HG02884 (cell line): ENCODE data around the gene GNA14.
"Not testable (repeated sequence)": the region's sequence is repeated elsewhere in the genome, so short reads cannot be mapped to it uniquely, and the experiment has no call there.

Experiments used
- ATAC-seq: cut with Tn5 transposase; IDR thresholded peaks from one replicate; pipeline ENCODE4 v1.9.1; 2021; ENCODE audit warnings: mild to moderate bottlenecking, moderate library complexity; ENCODE audit not compliant: unreplicated experiment

The GNA14 gene

DNA sequence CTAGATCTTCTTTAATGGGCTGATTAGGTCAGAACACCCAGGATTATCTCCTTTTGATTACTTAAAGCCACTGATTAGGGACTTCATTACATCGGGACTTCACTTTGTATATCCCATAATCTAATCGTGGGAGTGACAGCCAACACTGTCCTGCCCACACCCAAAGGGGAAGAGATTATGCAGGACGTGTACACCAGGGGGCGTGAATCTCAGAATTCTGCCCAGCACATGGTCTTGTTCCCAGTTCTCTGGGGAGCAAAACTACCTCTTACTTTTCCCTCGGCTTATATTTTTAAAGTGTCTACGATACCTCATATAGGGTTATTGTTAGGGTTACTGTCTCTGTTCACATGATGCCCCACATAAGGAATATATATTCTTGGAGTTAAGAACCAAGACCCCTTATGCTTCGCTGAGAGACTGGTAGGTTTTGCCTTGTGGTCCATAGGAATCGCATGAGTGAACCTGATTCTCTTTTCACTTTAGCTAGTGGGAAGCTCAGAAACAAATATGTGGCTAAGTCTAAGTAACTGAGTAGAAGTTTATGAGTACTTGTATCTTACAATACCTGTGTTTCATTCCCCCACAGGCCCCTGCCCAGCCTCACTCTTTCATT is 192.7 kb downstream of the GNA14 start:
- peak; percentile 55 for ATAC-seq

DNA sequence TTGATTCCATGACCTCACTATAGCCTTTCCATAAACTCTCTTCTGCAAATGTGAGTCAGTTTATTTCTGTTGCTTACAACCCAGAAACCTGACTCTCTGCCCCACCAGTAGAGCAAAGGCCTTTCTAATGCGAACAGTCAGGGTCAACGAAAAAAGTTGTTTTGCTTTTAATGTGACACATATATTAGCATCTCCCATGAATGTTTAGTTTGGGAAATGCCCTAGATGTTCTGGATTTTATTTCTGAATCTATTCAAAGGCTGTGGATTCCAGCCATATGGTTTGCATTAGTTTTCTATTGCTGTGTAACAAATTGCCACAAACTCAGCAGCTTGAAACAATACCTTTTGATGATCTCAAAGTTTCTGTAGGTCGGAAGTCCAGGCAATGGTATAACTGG is 193.5 kb downstream of the GNA14 start:
- ATAC-seq = no peak

DNA sequence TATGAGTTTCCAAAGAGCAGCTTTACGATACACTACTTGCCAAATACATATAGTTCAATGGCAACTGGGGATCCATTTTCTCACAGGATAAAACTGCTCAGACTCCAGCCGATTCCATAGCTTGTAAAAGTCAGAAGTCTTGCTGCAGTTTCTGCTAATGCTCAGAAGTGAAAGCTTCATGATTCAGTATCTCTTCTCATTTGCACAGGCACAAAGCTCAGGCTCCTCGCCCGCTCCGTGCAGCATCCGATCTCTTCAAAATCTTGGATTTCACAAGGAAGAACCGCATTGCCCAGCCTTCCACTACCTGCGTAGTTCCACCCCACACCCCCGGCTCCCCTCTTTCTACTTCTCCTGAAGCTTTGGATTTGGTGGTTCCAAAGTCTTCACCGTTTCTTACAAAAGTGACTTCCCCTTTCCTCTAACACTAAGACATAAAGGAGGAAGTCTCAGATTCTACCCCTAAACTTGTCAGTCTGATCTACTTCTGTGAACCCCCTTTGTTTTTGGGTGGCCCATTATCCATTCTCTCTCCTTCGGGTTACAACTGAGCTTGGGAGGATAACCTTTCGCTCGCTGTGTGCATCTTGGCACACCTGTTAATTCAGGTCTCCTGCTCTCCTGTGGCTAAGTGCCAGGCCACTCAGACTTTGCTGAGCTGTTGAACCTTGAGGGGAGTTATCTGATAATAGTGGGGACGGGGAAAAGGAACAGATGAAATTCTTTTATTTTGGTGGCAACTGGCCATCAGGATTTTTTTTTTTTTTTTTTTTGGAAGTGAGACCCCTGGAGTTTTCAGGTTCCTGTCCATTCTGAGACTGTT is 194.1 kb downstream of the GNA14 start:
- no peak for ATAC-seq

DNA sequence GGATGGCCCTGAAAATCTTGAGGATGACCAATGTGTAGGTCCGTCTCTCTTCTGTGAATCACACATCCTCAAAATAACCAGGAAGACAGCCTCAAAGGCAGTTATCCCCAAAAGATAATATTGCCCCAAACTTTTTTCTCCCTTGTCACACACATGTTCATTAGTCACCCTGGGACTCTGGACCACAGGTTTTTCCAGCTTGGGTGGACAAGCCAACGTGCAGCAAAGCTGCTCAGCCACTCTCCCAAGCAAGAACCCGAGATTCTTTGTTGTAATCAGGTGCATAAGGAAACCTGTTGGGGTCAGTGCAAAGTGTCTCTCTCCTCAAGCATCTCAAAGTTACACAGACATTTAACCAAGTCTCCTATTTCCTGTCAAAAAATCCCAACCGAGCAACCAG is 196.6 kb downstream of the GNA14 start:
- ATAC-seq = no peak

DNA sequence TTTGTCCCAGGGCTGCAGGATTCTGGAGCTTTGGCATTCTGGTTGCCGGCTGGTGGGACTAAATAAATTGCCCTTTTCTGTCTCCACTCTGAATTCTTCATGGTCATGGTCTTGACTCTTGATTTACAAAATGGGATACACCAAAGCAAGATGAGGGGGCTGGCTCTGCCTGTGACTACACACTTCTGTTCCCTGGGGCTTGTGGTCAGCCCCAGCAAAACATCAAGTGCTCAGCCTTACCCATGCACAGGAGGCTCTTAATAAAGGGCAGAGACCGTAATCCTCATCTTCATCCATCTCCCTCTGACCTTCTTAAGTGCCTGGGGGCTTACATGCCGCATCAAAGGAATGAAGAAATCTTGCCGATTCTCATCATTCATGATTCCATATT is 198.0 kb downstream of the GNA14 start:
- no peak for ATAC-seq

DNA sequence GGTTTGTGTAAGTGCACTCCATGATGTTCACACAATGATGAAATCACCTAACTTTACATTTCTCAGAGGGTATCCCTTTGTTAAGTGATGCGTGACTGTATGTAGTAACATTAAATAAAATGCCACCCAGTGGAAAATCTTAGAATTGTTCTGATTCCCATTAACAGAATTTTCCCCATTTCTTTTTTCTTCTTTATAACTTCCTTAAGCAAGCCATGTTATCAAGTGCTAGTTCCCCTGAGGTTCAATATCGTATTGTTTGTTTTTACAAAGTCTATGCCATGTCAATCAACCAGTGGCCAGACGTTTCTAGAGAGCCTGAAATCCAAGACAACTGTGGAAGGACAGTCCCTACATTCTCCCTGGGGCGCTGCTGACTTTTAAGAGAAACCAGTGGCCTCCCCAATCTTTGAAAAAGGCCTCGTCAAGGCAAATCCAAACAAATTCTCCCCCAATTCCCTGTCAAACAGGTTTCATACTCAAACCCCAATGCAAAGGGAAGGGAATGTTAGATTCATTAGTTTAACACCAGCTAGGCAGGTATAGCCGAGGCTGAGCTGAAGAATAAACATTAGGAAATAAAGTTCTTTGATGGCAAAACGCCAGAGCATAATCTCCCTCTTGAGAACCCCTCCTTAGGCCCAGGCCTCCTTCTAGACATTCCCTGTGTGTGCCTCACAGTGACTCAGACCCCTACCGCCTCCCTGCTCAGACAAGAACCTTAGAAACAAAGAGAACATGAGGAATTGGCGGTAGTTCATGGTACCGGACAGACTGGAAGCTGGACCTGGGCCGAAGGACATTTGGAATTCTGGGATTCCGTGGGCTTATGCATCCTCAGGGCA is 198.7 kb downstream of the GNA14 start:
- no peak for ATAC-seq

DNA sequence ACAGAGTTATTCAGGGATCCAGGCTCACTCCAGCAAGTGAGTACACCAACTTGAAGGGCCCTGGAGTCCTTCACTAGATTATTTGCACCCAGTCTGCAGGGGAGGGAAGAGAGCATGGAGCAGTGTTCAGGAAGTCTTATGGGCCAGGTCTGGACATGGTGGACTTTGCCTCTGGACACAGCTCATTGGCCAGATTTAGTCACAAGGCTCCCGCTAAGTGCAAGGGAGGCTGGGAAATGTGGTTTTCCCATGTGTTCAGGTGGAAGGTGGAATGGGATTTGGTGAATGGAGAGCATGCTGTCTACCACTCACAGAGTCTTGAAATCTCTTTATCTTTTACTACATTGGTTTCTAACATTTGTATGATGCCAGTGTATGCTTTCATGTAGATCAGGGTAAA is 200.5 kb downstream of the GNA14 start:
- no peak for ATAC-seq

DNA sequence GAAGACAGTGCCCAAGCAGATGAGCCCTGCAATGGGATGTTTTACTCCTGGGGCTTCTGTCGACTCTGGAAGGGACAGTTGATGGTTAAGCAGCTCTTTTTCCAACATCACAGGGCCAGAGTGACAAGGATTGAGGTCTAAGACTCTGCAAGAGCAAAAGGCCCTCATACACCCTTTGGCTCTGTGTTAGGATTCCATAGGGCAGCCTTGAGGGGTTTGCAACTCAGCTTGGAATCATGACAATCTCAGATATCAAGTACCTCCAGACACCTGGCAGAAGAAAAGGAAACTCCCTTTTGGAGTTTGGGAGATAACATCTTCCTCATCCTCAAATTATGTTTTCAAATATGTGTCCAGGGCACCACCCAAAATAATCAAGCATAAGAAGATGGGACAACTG is 205.7 kb downstream of the GNA14 start:
- ATAC-seq = no peak

DNA sequence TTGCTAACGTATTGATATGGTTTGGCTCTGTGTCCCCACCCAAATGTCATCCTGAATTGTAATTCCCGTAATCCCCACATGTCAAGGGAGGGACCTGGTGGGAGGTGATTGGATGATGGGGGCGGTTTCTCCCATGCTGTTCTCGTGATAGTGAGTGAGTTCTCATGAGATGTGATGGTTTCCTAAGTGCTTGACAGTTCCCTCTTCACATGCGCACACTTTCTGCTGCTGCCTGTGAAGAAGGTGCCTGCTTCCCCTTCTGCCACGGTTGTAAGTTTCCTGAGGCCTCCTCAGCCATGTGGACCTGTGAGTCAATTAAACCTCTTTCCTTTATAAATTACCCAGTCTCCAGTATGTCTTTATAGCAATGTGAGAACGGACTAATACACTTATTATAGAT is 207.0 kb downstream of the GNA14 start:
- not testable (repeated sequence) for ATAC-seq

DNA sequence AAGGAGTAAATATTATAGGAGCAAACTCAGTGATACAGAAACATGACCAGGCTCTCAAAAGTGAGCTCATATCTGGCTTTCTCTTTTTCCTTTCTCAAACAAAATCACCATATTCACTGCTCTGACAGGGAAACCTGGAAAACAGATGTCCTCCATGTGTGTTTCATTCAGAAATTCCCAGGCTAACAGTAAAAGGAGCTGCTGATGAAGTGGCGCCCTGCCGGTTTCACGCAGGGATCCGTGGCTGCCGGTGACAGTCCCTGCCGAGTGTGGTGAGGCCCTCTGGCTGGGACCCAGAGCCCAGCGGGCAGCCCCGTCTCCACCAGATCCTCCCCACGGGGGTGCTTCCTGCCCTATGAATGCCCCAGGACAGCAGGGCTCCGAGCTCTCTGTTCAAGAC is 208.1 kb downstream of the GNA14 start:
- ATAC-seq = no peak

DNA sequence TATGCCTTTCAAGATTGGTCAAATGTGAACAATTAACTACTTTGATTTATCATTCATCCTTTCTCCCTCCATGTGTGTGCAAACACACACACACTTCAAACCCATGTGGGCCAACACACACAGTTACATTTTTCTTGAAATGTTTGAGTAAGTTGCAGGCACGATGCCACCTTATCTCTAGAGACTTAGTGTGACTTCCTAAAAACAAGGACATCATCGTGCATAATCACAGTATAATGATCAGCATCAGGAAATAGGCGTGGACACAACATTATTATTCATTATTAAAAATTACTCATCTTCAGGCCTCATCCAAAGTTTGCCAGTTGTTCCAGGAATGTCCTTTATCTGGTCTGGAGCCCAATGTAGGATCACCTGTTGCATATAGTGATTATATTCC is 209.5 kb downstream of the GNA14 start:
- ATAC-seq = no peak

DNA sequence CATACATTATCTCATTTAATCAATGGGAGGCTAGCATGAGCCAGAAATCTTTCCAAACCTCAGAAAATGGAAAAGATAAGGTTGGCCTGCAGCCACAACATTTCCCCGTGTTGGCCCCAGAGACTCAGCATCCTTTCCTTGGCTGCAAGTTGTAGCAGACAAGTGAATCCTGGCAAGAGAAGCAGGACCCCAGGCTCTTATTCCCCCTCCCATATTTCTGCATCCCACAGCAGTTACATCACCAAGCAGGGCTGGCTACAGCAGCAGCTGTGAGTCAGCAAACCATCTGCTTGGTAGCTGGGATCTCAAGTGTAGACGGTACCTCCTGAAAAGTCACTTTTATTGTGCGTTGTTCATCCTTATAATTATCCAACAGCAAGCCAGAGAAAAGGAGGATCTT is 212.4 kb downstream of the GNA14 start:
- ATAC-seq = no peak

DNA sequence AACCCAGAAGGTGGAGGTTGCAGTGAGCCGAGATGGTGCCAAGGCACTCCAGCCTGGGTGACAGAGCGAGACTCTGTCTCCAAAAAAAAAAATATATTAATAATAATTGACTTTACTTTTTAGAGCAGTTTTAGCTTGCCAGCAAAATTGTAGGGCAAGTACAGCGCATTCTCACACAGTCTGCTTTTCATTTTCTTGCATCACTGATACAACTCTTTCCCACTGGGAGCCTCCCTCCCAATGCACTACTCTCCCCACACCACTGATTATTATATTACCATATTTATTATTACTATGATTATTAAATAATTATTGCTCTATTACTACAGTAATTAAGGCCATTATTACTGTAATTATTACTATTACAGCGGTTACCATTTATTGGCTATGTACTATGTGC is 212.8 kb downstream of the GNA14 start:
- no peak for ATAC-seq

DNA sequence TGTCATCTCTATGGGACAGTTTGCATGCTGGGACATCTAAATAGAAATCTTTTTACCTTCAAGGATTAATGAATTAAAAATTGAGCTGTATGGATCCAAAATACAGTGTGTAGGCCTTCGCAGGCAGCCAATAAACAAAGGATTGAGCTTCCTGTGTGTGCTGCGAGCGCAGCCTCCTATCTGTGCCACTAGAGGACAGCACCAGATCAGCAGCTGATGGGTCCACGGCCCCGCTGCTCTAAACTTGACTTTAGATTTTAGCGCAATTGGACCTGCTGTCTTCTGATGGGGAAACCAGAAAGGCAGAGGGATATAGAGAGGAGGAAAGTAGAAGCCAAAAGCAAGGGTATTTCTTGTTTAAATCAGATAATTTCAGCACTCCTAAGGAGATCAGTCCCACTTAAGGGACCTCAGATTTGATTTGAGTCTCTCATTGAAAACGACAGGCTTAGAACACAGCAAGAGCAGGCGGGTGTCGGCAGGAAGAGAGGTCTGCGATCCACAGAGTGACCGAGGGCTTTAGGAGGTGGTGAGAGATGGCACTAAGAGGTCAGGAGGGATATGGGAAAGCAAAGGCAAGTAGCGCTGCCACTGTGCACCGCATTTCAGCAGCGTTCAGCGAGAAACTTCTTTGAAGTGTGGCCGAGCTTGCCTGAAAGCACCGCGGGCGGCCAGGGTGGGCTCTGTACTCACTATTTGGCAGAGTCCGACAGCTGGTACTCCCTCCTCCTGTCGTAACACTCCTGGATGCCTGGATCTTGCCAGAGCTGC is 214.3 kb downstream of the GNA14 start:
- ATAC-seq = peak; percentile 87

DNA sequence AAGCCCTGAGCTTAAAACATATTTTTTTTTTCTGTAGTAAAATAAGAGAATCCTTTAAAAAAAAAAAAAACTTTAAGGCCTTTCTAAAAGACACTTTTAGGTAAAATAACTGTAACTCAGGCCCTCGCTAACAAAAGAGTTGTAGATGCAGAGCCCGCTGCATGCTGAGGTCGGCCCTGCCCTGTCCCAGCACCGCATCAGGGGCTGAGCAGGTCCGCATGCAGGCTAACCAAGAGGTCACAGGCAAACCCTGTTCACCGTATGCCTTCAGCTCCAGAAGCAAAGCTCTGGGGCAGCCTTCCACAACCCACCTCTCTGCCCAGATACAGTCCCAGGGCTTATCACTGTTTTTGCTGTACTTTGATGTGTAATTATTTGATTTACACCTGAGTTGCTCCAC is 216.1 kb downstream of the GNA14 start:
- ATAC-seq = no peak

DNA sequence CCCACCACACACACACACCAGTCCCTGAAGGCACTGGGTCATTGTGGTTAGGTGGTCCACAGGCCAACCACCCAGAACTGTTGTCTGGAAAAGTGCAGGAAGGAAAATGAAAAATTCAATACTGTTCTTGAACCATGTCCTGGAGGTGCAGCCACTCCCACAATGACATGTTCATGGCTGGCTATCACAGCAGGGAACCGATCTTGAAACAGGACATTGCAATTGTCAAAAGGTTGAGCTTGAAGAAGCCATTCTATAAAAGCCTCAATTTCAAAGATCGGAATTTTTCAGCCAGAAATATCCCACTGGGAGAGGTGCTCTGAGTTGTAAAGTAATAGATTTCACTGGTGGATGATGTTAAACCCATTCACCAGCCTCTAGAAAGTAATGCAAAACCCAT is 218.2 kb downstream of the GNA14 start:
- ATAC-seq = no peak

DNA sequence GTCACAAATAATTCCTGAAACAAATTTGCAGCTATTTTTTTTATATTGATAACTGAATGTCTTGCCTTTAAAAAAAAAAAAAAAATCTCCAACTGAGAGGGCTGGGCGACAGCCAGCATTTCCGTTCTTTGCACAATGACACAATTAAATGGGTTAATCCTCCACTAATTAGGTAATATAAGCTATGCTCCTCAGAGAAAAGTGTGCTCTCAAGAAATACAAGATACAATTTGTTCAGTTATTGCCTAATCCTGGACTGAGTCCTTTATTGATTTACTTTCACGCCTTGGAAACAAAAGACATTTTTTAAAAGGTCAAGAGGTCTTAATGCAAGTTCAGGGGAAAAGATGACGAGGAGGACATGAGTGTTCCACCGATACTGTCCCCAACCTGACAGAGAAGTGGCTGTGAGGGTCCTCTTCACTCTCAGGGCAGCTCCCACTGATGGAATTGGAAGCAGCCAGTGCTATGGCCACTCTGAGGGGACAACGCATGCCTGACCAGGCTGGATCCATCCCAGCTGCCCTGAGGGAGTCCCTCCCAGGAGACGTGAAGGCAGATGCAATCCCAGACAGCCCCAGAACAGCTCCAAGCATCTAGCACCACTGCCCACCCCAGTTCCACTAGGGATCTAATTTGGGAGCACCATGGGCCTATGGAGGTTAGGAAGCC is 220.7 kb downstream of the GNA14 start:
- no peak for ATAC-seq

DNA sequence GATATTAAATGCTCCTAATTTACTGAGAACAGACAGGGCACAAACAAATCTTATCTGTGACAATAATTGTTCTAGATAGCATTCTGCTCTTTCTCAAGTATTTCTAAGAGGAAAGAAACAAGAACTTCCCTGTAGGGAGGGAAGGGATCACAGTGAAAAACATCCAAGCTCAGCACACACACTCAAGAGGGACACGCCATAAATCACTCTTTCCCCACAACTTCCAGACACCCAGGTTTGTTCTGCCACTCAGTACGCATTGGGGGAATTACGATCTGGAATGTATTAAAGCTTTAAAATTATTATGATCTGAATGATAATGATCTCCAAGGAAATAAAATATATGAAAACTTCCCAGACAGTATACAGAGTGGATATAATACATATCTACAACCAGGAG is 221.4 kb downstream of the GNA14 start:
- ATAC-seq = no peak

DNA sequence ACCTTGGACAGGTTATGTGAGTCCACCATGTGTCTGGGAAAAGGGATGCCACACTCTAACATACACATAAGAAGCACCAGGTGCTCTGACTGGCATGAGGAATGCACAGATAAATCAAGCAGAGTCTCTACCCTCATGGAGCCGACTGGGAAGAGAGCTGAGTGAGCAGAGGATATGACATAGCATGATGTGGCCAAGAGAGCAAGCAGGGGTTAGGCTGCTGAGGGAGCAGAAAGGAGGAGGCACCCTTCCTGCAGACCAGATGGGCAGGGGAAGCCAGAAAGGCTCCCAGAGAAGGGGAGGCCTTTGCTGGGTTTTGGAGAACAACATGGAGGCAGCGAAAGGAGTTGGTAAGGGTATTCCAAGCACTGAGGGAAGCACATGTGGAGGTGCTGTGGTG is 223.1 kb downstream of the GNA14 start:
- ATAC-seq = no peak

DNA sequence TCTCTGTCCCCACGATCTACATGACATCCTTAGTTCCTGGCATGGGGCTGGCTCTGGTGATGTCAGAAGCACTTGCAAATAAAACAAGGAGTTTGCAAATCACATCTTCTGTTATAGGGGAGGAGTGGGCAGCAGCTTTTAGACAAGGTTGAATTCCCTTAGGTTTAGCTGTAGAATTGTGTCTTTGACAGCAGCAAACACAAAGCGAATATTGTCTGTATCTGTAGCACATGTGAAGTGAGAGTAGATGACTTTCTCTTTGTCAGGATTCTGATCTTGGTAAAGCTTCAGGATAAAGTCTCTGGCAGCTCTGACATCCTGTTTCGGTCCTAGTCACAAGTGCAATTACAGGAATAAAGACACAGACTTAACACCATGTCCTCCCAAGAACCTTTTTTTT is 224.3 kb downstream of the GNA14 start:
- ATAC-seq = no peak

DNA sequence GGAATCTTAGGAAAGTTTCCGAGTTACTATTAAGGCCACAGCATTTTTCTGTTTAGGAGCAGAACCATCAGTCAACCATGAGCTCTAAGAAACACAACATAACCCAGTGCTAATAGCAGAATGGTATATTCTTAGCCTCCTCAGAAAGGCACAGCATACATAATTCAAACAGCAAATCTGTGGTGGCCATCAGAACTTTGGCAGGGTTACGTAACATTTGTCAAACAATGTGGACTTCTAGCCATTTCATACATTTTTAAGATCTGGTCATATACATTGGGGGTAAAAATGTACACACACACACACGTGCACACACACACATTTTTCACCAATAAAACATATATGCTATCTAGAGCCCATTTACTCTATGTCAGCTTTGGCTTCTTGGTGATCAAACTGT is 225.2 kb downstream of the GNA14 start:
- ATAC-seq = no peak
